B cell (primary cell): Measurements from ENCODE around the gene TEX14.

Experiments
- EZH2 ChIP-seq: IDR thresholded peaks from 2 replicates; pipeline ENCODE4 v1.6.1; 2012; ENCODE audit warnings: borderline replicate concordance, low read depth, mild to moderate bottlenecking, moderate library complexity, low read length; ENCODE audit not compliant: insufficient read depth, poor library complexity, severe bottlenecking
- TF ChIP-seq, protein P1 (sequence below): fragments of 200-600 bp; IDR thresholded peaks from one replicate; pipeline ENCODE4 v1.8.0; 2022; ENCODE audit warnings: antibody characterized with exemption, mild to moderate bottlenecking

DNA sequence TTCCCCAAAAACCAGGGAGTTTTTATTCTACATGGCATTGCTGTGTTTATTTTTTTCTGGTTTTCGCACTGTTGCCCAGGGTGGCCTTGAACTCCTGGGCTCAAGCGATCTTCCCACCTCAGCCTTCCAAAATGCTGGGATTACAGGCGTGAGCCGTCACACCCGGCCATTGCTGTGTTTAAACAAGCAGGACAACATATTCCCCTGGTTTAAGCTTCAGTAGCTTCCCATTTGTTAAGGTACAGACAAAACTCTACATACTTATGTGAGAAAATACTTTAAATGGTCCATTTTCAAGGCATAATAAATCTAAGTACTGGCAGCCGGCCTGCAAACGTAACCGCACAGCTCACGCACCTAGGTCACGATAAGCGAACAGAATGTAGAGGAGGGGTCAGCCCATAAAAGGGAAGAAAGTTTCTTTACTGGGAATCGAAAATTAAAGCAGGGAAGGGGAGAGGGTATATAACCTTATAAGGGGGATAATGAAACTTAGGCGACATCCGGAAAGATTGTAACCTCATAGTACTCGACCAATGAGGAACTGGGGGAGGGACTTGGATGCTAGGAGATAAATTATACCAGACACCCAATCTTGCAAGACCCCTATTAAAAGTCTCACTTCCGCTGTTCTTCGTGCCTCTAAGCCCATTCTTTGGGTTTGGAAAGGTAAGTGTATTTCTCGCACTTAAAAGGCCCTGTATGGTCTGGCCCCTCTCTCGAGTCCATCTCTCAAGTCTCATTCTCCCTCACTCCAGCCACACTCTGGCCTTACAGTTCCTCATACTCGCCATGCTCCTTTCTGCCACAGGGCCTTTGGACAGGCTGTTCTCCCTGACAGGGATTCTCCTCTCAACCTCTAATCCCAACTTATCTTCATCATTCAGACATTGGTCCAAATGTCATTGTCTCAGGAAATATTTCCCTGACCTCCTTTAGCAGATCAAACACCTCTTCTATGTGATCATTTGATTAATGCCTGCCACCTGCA lies 59.2 kb downstream of the TEX14 start:
- TF ChIP-seq, protein P1, sequence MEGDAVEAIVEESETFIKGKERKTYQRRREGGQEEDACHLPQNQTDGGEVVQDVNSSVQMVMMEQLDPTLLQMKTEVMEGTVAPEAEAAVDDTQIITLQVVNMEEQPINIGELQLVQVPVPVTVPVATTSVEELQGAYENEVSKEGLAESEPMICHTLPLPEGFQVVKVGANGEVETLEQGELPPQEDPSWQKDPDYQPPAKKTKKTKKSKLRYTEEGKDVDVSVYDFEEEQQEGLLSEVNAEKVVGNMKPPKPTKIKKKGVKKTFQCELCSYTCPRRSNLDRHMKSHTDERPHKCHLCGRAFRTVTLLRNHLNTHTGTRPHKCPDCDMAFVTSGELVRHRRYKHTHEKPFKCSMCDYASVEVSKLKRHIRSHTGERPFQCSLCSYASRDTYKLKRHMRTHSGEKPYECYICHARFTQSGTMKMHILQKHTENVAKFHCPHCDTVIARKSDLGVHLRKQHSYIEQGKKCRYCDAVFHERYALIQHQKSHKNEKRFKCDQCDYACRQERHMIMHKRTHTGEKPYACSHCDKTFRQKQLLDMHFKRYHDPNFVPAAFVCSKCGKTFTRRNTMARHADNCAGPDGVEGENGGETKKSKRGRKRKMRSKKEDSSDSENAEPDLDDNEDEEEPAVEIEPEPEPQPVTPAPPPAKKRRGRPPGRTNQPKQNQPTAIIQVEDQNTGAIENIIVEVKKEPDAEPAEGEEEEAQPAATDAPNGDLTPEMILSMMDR, result no peak
- no peak for TF ChIP-seq EZH2
